Measurements from ENCODE around the gene BTNL3.
"Not testable (repeated sequence)": the region's sequence is repeated elsewhere in the genome, so short reads cannot be mapped to it uniquely, and the experiment has no call there.

DNA sequence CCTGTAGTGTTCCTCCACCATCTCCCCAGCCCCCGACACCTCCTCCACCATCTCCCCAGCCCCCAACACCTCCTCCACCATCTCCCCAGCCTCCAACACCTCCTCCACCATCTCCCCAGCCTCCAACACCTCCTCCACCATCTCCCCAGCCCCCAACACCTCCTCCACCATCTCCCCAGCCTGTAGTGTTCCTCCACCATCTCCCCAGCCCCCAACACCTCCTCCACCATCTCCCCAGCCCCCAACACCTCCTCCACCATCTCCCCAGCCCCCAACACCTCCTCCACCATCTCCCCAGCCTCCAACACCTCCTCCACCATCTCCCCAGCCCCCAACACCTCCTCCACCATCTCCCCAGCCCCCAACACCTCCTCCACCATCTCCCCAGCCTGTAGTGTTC is 57.2 kb downstream of the BTNL3 start:
- TF ChIP-seq, protein P1, sequence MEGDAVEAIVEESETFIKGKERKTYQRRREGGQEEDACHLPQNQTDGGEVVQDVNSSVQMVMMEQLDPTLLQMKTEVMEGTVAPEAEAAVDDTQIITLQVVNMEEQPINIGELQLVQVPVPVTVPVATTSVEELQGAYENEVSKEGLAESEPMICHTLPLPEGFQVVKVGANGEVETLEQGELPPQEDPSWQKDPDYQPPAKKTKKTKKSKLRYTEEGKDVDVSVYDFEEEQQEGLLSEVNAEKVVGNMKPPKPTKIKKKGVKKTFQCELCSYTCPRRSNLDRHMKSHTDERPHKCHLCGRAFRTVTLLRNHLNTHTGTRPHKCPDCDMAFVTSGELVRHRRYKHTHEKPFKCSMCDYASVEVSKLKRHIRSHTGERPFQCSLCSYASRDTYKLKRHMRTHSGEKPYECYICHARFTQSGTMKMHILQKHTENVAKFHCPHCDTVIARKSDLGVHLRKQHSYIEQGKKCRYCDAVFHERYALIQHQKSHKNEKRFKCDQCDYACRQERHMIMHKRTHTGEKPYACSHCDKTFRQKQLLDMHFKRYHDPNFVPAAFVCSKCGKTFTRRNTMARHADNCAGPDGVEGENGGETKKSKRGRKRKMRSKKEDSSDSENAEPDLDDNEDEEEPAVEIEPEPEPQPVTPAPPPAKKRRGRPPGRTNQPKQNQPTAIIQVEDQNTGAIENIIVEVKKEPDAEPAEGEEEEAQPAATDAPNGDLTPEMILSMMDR (IDR thresholded peaks at IDR 0.05), result not testable (repeated sequence)
- TF ChIP-seq NFIC (IDR thresholded peaks at IDR 0.05; ENCODE audit: borderline replicate concordance); EP300 (IDR thresholded peaks at IDR 0.05; ENCODE audit: borderline replicate concordance in 1 of 2, low read depth in 1 of 2, low read length in 1 of 2); POLR2AphosphoS5 (IDR thresholded peaks at IDR 0.05; ENCODE audit: low read depth, low read length); MXI1 (IDR thresholded peaks at IDR 0.05; ENCODE audit: low read depth, low read length); CHD2 (IDR thresholded peaks at IDR 0.05; ENCODE audit: low read length, partially characterized antibody); NRF1 (IDR thresholded peaks at IDR 0.05; ENCODE audit: low read depth, low read length); SIN3A (IDR thresholded peaks at IDR 0.05; ENCODE audit: borderline replicate concordance, low read depth, low read length): not testable (repeated sequence)
- TF ChIP-seq, protein P2, sequence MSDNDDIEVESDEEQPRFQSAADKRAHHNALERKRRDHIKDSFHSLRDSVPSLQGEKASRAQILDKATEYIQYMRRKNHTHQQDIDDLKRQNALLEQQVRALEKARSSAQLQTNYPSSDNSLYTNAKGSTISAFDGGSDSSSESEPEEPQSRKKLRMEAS (IDR thresholded peaks at IDR 0.05; ENCODE audit: low read depth), result not testable (repeated sequence)
